Measurements from ENCODE around the gene ATG16L1. TPM values are rescaled to one million over a fixed set of nuclear protein-coding genes. Genes with fewer than 3 reads are reported as not detected.

The ATG16L1 gene
- total and polyA plus RNA-seq, 9 donors = 9.5 to 32.3 (median 20.0) TPM

- no peaks in the 10 kb centered on the region for H3K9me3 ChIP-seq
- no peak overlapping the region for H3K4me3 ChIP-seq
- H3K36me3 ChIP-seq = no peaks in the 10 kb centered on the region
- H3K27me3 ChIP-seq = no peaks in the 10 kb centered on the region
- intact Hi-C loops (cut with DNase I) = loop anchor here in 1 of 4 donors (10.0 kb wide), 1 partner anchor 178 kb away; no protein-coding TSS in a partner anchor
- no peak for DNase-seq
- TF ChIP-seq CTCF (IDR thresholded peaks at IDR 0.05) = no peak
- TF ChIP-seq POLR2A (IDR thresholded peaks at IDR 0.05) = no peak
- TF ChIP-seq EP300 (IDR thresholded peaks at IDR 0.05) = no peak
- no peak overlapping the region for H3K27ac ChIP-seq
- WGBS, 3 donors = 86 to 95% (median 95%) methylated on average over 4 of the region's 4 CpGs
- H3K4me1 ChIP-seq (ENCODE audit: insufficient read depth) = no peaks in the 10 kb centered on the region
Measured at GRCh38 chr2:233266481-233266880, 15.0 kb downstream of the ATG16L1 start.

GRCh38 chr2:233267516-233268245 is 16.2 kb downstream of the ATG16L1 start:
- DNase-seq = no peak
- intact Hi-C loops (cut with DNase I) = loop anchor here in 1 of 4 donors (10.0 kb wide), 1 partner anchor 177 kb away; no protein-coding TSS in a partner anchor
- Histone ChIP-seq H3K36me3 (no peaks in the 10 kb centered on the region), H3K27me3 (no peaks in the 10 kb centered on the region), H3K27ac (no peak overlapping the region), H3K4me3 (no peak overlapping the region), H3K9me3 (no peaks in the 10 kb centered on the region), H3K4me1 (ENCODE audit: insufficient read depth) (no peaks in the 10 kb centered on the region)
- TF ChIP-seq EP300 (IDR thresholded peaks at IDR 0.05) (no peak), CTCF (IDR thresholded peaks at IDR 0.05) (no peak), POLR2A (IDR thresholded peaks at IDR 0.05) (no peak)
- 90 to 97% (median 94%) methylated on average over 6 of the region's 6 CpGs for WGBS, 3 donors

- H3K9me3 ChIP-seq = no peaks in the 10 kb centered on the region
- H3K27me3 ChIP-seq = no peaks in the 10 kb centered on the region
- no peak overlapping the region for H3K4me3 ChIP-seq
- DNase-seq = no peak
- H3K27ac ChIP-seq = no peak overlapping the region
- WGBS, 3 donors = 74 to 79% (median 77%) methylated on average over 5 of the region's 5 CpGs
- intact Hi-C loops (cut with DNase I) = no loop called here
- H3K4me1 ChIP-seq (ENCODE audit: insufficient read depth) = no peaks in the 10 kb centered on the region
- H3K36me3 ChIP-seq = no peaks in the 10 kb centered on the region
- TF ChIP-seq CTCF (IDR thresholded peaks at IDR 0.05) (no peak), EP300 (IDR thresholded peaks at IDR 0.05) (no peak), POLR2A (IDR thresholded peaks at IDR 0.05) (no peak)
Measured at GRCh38 chr2:233270366-233270765, 18.9 kb downstream of the ATG16L1 start.

- WGBS, 3 donors = 85 to 92% (median 90%) methylated on average over 4 of the region's 4 CpGs
- Histone ChIP-seq H3K36me3 (no peaks in the 10 kb centered on the region), H3K4me3 (no peak overlapping the region), H3K27ac (no peak overlapping the region), H3K9me3 (no peaks in the 10 kb centered on the region), H3K4me1 (ENCODE audit: insufficient read depth) (no peaks in the 10 kb centered on the region), H3K27me3 (no peaks in the 10 kb centered on the region)
- TF ChIP-seq CTCF (IDR thresholded peaks at IDR 0.05) (no peak), POLR2A (IDR thresholded peaks at IDR 0.05) (no peak), EP300 (IDR thresholded peaks at IDR 0.05) (no peak)
- intact Hi-C loops (cut with DNase I) = no loop called here
- no peak for DNase-seq
Measured at GRCh38 chr2:233270951-233271350, 19.5 kb downstream of the ATG16L1 start.

Measured in ovary (tissue), 9 donors.